ENCODE data around the gene ADSS2.

The ADSS2 gene

DNA sequence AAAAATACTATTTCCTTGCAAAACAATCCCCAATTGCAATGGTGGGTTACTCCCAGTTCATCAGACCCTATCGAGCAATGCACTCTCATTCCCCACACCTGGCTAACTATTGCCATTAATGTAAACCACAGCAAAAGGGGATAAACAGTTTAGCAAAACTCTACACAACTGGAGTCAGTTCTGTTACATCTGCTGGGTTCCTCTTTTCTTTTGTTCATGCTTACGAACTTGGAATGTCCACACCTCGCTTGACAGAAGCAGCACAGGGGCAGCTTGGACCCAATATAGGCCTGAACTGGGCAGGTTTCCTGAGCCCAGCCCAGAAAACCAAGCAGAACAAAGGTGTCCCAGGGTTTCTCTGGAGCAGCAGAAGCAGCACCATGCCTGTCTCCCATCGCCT lies 57.4 kb downstream of the ADSS2 start:
- TF ChIP-seq, protein P1, sequence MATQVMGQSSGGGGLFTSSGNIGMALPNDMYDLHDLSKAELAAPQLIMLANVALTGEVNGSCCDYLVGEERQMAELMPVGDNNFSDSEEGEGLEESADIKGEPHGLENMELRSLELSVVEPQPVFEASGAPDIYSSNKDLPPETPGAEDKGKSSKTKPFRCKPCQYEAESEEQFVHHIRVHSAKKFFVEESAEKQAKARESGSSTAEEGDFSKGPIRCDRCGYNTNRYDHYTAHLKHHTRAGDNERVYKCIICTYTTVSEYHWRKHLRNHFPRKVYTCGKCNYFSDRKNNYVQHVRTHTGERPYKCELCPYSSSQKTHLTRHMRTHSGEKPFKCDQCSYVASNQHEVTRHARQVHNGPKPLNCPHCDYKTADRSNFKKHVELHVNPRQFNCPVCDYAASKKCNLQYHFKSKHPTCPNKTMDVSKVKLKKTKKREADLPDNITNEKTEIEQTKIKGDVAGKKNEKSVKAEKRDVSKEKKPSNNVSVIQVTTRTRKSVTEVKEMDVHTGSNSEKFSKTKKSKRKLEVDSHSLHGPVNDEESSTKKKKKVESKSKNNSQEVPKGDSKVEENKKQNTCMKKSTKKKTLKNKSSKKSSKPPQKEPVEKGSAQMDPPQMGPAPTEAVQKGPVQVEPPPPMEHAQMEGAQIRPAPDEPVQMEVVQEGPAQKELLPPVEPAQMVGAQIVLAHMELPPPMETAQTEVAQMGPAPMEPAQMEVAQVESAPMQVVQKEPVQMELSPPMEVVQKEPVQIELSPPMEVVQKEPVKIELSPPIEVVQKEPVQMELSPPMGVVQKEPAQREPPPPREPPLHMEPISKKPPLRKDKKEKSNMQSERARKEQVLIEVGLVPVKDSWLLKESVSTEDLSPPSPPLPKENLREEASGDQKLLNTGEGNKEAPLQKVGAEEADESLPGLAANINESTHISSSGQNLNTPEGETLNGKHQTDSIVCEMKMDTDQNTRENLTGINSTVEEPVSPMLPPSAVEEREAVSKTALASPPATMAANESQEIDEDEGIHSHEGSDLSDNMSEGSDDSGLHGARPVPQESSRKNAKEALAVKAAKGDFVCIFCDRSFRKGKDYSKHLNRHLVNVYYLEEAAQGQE (IDR thresholded peaks at IDR 0.05; ENCODE audit: insufficient replicate concordance, low read depth): no peak
- peak; percentile 61 for TF ChIP-seq SPI1 (IDR thresholded peaks at IDR 0.05; ENCODE audit: borderline replicate concordance, low read depth)
- TF ChIP-seq POLR2AphosphoS5 (IDR thresholded peaks at IDR 0.05; ENCODE audit: low read depth): no peak
- TF ChIP-seq GABPA (IDR thresholded peaks at IDR 0.05; ENCODE audit: low read depth): no peak
- TF ChIP-seq, protein P2, sequence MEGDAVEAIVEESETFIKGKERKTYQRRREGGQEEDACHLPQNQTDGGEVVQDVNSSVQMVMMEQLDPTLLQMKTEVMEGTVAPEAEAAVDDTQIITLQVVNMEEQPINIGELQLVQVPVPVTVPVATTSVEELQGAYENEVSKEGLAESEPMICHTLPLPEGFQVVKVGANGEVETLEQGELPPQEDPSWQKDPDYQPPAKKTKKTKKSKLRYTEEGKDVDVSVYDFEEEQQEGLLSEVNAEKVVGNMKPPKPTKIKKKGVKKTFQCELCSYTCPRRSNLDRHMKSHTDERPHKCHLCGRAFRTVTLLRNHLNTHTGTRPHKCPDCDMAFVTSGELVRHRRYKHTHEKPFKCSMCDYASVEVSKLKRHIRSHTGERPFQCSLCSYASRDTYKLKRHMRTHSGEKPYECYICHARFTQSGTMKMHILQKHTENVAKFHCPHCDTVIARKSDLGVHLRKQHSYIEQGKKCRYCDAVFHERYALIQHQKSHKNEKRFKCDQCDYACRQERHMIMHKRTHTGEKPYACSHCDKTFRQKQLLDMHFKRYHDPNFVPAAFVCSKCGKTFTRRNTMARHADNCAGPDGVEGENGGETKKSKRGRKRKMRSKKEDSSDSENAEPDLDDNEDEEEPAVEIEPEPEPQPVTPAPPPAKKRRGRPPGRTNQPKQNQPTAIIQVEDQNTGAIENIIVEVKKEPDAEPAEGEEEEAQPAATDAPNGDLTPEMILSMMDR (IDR thresholded peaks at IDR 0.05; ENCODE audit: insufficient read depth, low read length): no peak
- H3K27me3 ChIP-seq (ENCODE audit: insufficient read depth, poor library complexity, severe bottlenecking): no peaks in the 10 kb centered on the region
- no peak overlapping the region for H3K4me3 ChIP-seq (replicated peaks; ENCODE audit: insufficient read depth, low read length)
- DNase-seq (ENCODE audit: low read depth in 1 of 2, low spot score in 1 of 2): no peak
- no peak overlapping the region for H3K27ac ChIP-seq (replicated peaks)

DNA sequence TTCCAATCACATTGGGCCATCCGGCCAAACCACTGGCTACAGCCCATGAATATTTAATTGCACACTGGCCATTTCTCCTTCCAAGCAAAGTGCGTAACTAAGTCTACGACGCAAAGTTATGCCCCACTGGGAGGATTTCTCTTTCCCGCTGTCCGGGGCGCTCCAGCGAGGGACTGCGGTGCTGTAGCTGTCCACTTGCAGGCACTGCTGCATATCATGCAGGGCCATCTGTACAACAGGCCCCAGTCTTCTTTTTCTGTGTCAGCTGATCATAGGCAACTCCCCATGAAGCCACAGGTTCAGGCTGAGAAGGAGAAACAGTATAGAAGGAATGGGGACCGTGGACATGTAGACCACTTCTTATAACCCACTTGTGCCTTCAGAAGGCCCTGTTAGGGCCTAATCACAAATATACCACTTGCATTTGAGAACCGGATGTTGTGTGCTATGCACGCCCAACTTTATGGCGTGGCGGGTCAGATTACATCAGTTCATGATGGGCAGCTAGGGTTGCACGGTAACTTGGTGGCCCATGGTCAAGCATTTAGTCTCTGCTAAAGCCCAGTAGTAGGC lies 58.0 kb downstream of the ADSS2 start:
- no peaks in the 10 kb centered on the region for H3K27me3 ChIP-seq (ENCODE audit: insufficient read depth, poor library complexity, severe bottlenecking)
- H3K27ac ChIP-seq (replicated peaks): no peak overlapping the region
- DNase-seq (ENCODE audit: low read depth in 1 of 2, low spot score in 1 of 2): no peak
- no peak overlapping the region for H3K4me3 ChIP-seq (replicated peaks; ENCODE audit: insufficient read depth, low read length)
- no peak for TF ChIP-seq SPI1 (IDR thresholded peaks at IDR 0.05; ENCODE audit: borderline replicate concordance, low read depth)
- no peak for TF ChIP-seq GABPA (IDR thresholded peaks at IDR 0.05; ENCODE audit: low read depth)
- TF ChIP-seq, protein P2 (IDR thresholded peaks at IDR 0.05; ENCODE audit: insufficient read depth, low read length): no peak
- no peak for TF ChIP-seq POLR2AphosphoS5 (IDR thresholded peaks at IDR 0.05; ENCODE audit: low read depth)
- TF ChIP-seq, protein P1 (IDR thresholded peaks at IDR 0.05; ENCODE audit: insufficient replicate concordance, low read depth): no peak

DNA sequence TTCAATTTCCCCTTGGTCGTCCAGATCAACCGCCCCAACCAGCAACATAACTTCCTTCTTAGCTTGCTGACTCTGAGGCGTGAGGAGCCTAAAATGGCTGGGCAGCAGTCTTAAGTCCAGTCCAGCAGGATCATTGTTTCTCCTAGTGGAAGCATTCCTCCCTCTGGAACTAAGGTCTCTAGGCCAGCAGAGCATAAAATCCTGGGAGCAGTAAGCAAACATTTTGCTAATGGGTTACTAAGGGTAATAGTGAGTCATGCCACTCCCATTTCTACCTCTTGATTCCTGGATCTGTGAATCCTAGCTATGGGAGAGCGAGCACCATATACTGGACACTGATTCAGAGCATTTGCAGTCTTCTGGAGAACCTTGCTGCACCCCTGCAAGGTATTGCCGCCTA lies 59.9 kb downstream of the ADSS2 start:
- no peak overlapping the region for H3K27ac ChIP-seq (replicated peaks)
- DNase-seq (ENCODE audit: low read depth in 1 of 2, low spot score in 1 of 2): no peak
- H3K27me3 ChIP-seq (ENCODE audit: insufficient read depth, poor library complexity, severe bottlenecking): no peaks in the 10 kb centered on the region
- TF ChIP-seq, protein P1 (IDR thresholded peaks at IDR 0.05; ENCODE audit: insufficient replicate concordance, low read depth): no peak
- TF ChIP-seq SPI1 (IDR thresholded peaks at IDR 0.05; ENCODE audit: borderline replicate concordance, low read depth) (no peak), GABPA (IDR thresholded peaks at IDR 0.05; ENCODE audit: low read depth) (no peak), POLR2AphosphoS5 (IDR thresholded peaks at IDR 0.05; ENCODE audit: low read depth) (no peak)
- TF ChIP-seq, protein P2 (IDR thresholded peaks at IDR 0.05; ENCODE audit: insufficient read depth, low read length): no peak
- H3K4me3 ChIP-seq (replicated peaks; ENCODE audit: insufficient read depth, low read length): no peak overlapping the region
